ENCODE results near the gene HTT. TPM values are rescaled to one million over a fixed set of nuclear protein-coding genes. Genes with fewer than 3 reads are reported as not detected.

HTT gene
- total and polyA plus RNA-seq, 9 of the 15 experiments (the other 6 are each of a cell fraction or from before 2014, with no cell fraction given): 0.66 to 31.6 (median 14.7) TPM

DNA sequence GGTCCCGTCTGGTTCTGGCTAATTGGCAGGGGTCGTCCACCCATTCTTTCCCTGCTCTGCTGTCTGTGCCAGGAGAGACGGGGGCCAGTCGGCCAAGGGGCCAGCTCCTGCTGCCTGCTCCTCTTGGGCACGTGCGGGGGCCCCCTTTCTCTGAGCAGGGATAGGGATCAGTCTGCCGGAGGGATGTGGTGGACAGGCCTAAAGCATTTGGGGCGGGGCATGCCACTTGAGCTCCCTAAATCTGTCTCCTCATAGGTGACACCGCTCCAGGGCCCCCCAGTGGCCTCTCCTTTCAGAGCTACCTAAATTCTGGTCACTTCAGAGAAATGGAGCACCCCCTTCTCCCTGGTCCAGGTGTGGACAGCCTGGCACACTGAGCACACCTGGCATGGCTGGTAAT is 170.3 kb downstream of the HTT start:
- no TSS peak for BruUV-seq (replicated peaks)
- intact Hi-C loops (cut with micrococcal nuclease): loop anchor here (5.0 kb wide), 1 partner anchor 198 kb away; the partner anchor contains the start of gene HGFAC

GRCh38 chr4:3245676-3246075 is 171.2 kb downstream of the HTT start:
- intact Hi-C loops (cut with micrococcal nuclease) (no loop called here), in situ Hi-C loops (cut with MboI) (no loop called here)
- H3K9me1 ChIP-seq (ENCODE audit: control insufficient read depth, insufficient read depth, low read length): no peaks in the 10 kb centered on the region
- TF ChIP-seq ZBTB49 (CRISPR knock-in tag; IDR thresholded peaks at IDR 0.05; ENCODE audit: borderline replicate concordance) (no peak), POLR2G (IDR thresholded peaks at IDR 0.05; ENCODE audit: low read depth, low read length) (0 out of 2 replicates have a peak, but pooled peaks have one; percentile 24), CHCHD3 (CRISPR knock-in tag; IDR thresholded peaks at IDR 0.05) (no peak)
- H3K4me1 ChIP-seq (replicated peaks in 1 of 2; ENCODE audit: control insufficient read depth in 2 of 2, insufficient read depth in 2 of 2, low read length in 2 of 2): peaks cover 22 to 74% of the 10 kb centered on the region in 2 experiments; a peak in 4 of 5 replicates
- no peak overlapping the region; a peak in 1 of 4 replicates for H3K9ac ChIP-seq (ENCODE audit: insufficient read depth in 1 of 2, low read depth in 2 of 2, low read length in 2 of 2)
- H3K27me3 ChIP-seq (ENCODE audit: control insufficient read depth in 2 of 2, insufficient read depth in 2 of 2, low read length in 2 of 2): peaks cover 0 to 5% of the 10 kb centered on the region in 2 experiments; a peak in 1 of 5 replicates
- 43% methylated on average over 5 of the region's 6 CpGs for WGBS (ENCODE audit: insufficient coverage, low coverage, missing lambda C conversion rate)
- H3K9me3 ChIP-seq (replicated peaks; ENCODE audit: control insufficient read depth, insufficient read depth, low read depth, low read length): no peaks in the 10 kb centered on the region
- no peak overlapping the region for H3K27ac ChIP-seq (ENCODE audit: extremely low read depth, low read depth, low read length)
- H3K36me3 ChIP-seq (ENCODE audit: control insufficient read depth, insufficient read depth, low read length): no peaks in the 10 kb centered on the region
- ChIA-PET CTCF (ENCODE audit: low intra/inter-chr PET ratio) (no interaction called here), POLR2A (no interaction called here)
- FAIRE-seq (no peak), DNase-seq (ENCODE audit: extremely low read depth in 1 of 4, low spot score in 3 of 4) (no peak), ATAC-seq (no peak)
- peaks cover 4% of the 10 kb centered on the region for H4K20me1 ChIP-seq (replicated peaks; ENCODE audit: control insufficient read depth, insufficient read depth, low read length)
- H3K79me2 ChIP-seq (ENCODE audit: control insufficient read depth, insufficient read depth, low read length): no peaks in the 10 kb centered on the region
- no peak overlapping the region for H3K4me3 ChIP-seq
- no peak overlapping the region for H2AFZ ChIP-seq (ENCODE audit: low read depth, low read length)
- H3K4me2 ChIP-seq (ENCODE audit: insufficient read depth, low read length): no peak overlapping the region
- BruUV-seq (replicated peaks): no TSS peak

More for the DNA sequence above, 170.3 kb downstream of the HTT start:
- H3K4me3 ChIP-seq: no peak overlapping the region
- peaks cover 4% of the 10 kb centered on the region; the same call in 1 of the 3 replicates for H3K36me3 ChIP-seq (ENCODE audit: control insufficient read depth, insufficient read depth, low read length)
- H3K4me2 ChIP-seq (ENCODE audit: insufficient read depth, low read length): no peak overlapping the region
- WGBS (ENCODE audit: insufficient coverage, low coverage, missing lambda C conversion rate): 37% methylated on average over 9 of the region's 9 CpGs
- TF ChIP-seq SRSF7 (optimal IDR thresholded peaks at IDR 0.05; ENCODE audit: low read depth, low read length) (no peak), ADNP (tag; IDR thresholded peaks at IDR 0.05) (no peak), ZBTB7A (IDR thresholded peaks at IDR 0.05; ENCODE audit: borderline replicate concordance, control insufficient read depth, low read depth, low read length) (no peak), TAF7 (tag; IDR thresholded peaks at IDR 0.05) (no peak), YBX1 (IDR thresholded peaks at IDR 0.05) (no peak), ZKSCAN8 (CRISPR knock-in tag; IDR thresholded peaks at IDR 0.05) (no peak)
- no peaks in the 10 kb centered on the region for H3K9me3 ChIP-seq (replicated peaks; ENCODE audit: control insufficient read depth, insufficient read depth, low read depth, low read length)
- ChIA-PET POLR2A (interaction anchor here (0.6 to 0.9 kb wide), 2 partner anchors 22 to 256 kb away, joined by 3 read pairs; no protein-coding TSS in a partner anchor), CTCF (ENCODE audit: low intra/inter-chr PET ratio) (no interaction called here)
- in situ Hi-C loops (cut with MboI): no loop called here
- ATAC-seq (no peak), DNase-seq (ENCODE audit: extremely low read depth in 1 of 4, low spot score in 3 of 4) (peak in 2 of 4 experiments; percentile 45 to 48), FAIRE-seq (no peak)
- H3K4me1 ChIP-seq (replicated peaks in 1 of 2; ENCODE audit: control insufficient read depth in 2 of 2, insufficient read depth in 2 of 2, low read length in 2 of 2): peaks cover 22 to 73% of the 10 kb centered on the region in 2 experiments; a peak in 4 of 5 replicates
- no peak overlapping the region for H3K27ac ChIP-seq (ENCODE audit: extremely low read depth, low read depth, low read length)
- no peak overlapping the region for H3K9ac ChIP-seq (ENCODE audit: insufficient read depth in 1 of 2, low read depth in 2 of 2, low read length in 2 of 2)
- H4K20me1 ChIP-seq (replicated peaks; ENCODE audit: control insufficient read depth, insufficient read depth, low read length): peaks cover 4% of the 10 kb centered on the region
- H2AFZ ChIP-seq (ENCODE audit: low read depth, low read length): no peak overlapping the region
- H3K9me1 ChIP-seq (ENCODE audit: control insufficient read depth, insufficient read depth, low read length): no peaks in the 10 kb centered on the region
- no peaks in the 10 kb centered on the region for H3K79me2 ChIP-seq (ENCODE audit: control insufficient read depth, insufficient read depth, low read length)
- peaks cover 0 to 5% of the 10 kb centered on the region in 2 experiments; a peak in 1 of 5 replicates for H3K27me3 ChIP-seq (ENCODE audit: control insufficient read depth in 2 of 2, insufficient read depth in 2 of 2, low read length in 2 of 2)
